ENCODE results near the gene BNIP5.

Gene BNIP5

DNA sequence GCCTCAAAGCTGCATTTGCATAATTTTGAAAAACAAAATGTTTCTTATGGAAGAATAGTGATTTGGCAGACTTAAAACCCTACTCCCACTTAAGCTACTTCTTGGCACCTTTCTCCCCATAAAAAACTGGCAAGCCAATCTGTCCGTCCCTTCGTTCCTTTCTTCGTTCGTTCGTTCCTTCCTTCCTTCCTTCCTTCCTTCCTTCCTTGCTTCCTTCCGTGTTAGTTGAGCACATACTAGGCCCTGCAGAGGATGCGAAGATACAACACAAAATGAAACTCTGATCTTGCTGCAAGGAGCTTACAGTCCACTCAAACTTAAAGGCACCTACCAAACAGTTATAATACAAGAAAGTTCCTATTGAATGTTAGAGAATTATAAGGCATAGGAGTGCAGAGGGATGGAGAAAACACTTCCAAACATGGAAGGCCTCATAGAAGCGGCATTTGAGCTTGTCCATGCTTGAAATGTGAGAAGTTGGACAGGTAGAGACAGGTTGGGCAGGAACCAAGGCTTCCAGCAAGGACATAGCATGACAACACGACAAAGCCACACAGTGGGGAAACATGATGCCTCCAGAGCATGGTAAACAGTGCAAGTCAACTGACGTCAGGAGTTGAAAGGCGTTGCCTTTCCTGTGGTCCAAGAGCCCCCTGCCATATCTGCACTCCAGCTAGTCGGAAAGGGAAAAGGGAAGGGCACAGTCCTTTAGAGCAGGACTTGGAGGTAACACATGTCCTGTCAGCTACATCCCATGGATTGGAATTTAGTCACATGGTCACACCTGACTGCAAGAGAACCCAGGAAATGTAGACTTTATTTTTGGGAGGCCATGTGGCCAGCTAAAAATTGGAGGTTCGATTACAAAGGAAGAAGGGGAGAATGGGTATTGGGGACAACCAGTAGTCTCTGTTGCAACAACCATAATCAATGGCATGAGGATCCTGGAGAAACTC lies 59.8 kb downstream of the BNIP5 start:
- H3K9me3 Mint-ChIP-seq = no peaks in the 10 kb centered on the region
- H3K4me1 Mint-ChIP-seq (ENCODE audit: low read depth) = no peaks in the 10 kb centered on the region
- no peak overlapping the region for H3K27ac Mint-ChIP-seq
- no peaks in the 10 kb centered on the region for H3K36me3 Mint-ChIP-seq (ENCODE audit: low read depth)
- no peak overlapping the region for H3K4me3 Mint-ChIP-seq
- no peak for DNase-seq (ENCODE audit: low spot score)
- peaks cover 48% of the 10 kb centered on the region for H3K27me3 Mint-ChIP-seq (ENCODE audit: low read depth)

DNA sequence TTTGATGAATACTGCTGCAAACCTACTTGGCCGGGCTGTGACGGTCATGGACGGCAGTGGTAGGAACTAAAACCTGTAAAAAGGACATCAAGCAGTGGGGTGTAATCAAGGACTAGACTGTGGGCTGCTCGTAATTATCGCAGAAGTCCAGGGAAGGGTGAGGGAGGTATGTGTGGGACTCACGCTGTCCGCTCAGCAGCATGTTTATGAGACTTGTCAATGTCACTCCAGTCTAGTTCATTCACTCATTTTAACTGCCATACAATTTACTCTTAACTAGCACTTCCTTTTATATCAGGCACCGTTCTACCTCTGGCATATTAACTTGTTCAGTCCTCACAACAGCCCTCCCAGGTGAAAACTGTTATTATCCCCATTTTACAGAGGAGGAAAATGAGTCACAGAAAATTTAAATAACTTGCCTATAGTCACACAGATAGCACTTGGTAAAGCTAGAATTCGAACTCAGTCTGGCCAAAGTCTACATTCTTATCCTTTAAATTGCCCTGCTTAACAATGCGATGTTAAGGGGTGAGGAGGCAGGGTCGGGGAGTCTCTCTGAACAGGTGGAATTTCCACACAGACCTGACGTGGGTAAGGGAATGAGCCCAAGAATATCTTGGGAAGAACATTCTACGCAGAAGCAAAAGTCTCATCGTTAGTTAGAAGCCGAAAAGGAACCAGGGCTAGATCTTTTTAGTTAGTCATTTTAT lies 62.7 kb downstream of the BNIP5 start:
- Mint-ChIP-seq H3K36me3 (ENCODE audit: low read depth) (no peaks in the 10 kb centered on the region), H3K9me3 (no peaks in the 10 kb centered on the region), H3K27ac (no peak overlapping the region), H3K27me3 (ENCODE audit: low read depth) (peaks cover 35% of the 10 kb centered on the region), H3K4me1 (ENCODE audit: low read depth) (no peaks in the 10 kb centered on the region), H3K4me3 (no peak overlapping the region)
- no peak for DNase-seq (ENCODE audit: low spot score)

DNA sequence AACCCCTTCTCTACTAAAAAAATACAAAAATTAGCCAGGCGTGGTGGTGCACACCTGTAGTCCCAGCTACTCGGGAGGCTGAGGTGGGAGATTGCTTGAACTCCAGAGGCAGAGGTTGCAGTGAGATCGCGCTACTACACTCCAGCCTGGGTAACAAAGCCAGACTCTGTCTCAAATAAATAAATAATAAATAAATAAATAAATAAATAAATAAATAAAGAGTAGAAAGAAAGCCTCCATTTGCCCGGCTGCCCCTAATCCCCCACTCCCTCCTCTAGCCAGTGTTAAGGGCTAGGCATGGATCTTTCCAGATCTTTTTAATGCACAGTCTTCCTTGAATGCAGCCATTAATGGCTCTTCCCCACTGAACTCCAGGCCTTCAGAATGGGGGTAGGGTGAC lies 63.6 kb downstream of the BNIP5 start:
- no peak overlapping the region for H3K4me3 Mint-ChIP-seq

DNA sequence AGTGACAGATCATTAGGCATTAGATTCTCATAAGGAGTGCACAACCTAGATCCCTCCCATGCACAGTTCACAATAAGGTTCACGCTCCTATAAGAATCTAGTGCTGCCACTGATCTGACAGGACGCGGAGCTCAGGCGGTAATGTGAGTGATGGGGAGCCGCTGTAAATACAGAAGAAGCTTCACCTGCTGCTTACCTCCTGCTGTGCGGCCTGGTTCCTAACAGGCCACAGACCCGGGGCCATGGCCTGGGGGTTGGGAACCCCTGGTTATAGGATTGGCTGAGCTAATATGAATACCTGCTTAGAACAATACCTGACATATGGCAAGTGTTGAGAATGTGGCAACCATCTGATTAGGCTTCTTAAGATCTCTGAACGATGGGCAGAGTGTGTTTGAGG lies 64.5 kb downstream of the BNIP5 start:
- Mint-ChIP-seq H3K27ac (no peak overlapping the region), H3K27me3 (ENCODE audit: low read depth) (peaks cover 27% of the 10 kb centered on the region), H3K9me3 (no peaks in the 10 kb centered on the region), H3K4me1 (ENCODE audit: low read depth) (no peaks in the 10 kb centered on the region), H3K36me3 (ENCODE audit: low read depth) (no peaks in the 10 kb centered on the region), H3K4me3 (no peak overlapping the region)
- no peak for DNase-seq (ENCODE audit: low spot score)

More for the DNA sequence above, 63.6 kb downstream of the BNIP5 start:
- no peaks in the 10 kb centered on the region for H3K4me1 Mint-ChIP-seq (ENCODE audit: low read depth)
- DNase-seq (ENCODE audit: low spot score) = no peak
- H3K9me3 Mint-ChIP-seq = no peaks in the 10 kb centered on the region
- H3K27me3 Mint-ChIP-seq (ENCODE audit: low read depth) = peaks cover 29% of the 10 kb centered on the region
- no peaks in the 10 kb centered on the region for H3K36me3 Mint-ChIP-seq (ENCODE audit: low read depth)
- no peak overlapping the region for H3K27ac Mint-ChIP-seq

DNA sequence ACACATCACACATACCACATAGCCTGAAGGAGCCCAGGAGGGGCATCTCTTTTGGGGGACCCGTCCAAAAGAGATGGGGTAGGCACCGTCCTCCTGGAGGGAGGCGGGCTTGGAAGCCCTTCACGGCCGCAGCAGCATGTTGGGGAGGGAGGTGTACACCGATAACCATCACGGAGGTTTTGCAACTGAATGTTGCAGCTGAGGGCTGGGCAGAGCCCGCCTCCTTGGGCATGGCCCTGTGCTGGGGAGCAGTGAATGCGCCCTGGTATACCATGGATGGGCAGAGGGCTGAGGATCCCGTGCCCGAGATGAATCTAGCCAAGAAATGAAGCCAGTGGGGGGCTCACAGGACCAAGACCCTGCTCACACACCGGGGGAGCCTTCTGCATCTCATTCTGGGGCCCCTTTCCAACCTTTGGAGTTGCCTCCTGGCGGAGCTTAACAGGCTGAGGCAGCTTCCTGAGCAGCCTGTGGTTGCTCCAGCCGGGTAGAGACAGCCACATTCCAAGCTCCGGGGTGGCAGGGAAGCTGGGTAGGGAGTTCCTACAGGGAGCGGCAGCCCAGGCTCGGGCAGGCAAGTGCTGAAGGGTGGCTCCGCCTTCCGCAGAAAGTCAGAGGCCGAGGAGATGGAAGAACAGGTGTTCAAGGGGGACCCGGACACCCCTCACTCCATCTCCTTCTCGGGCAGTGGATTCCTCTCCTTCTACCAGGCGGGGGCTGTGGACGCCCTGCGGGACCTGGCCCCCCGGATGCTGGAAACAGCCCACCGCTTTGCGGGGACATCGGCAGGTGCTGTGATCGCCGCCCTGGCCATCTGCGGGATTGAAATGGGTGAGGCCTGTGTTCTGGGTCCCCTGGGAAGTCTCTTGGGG lies 66.6 kb downstream of the BNIP5 start, which contains the start of gene PNPLA1:
Gene PNPLA1 (plus strand): TSS at position 227 of the 872 bp plus-strand sequence. CDS start 400 bp downstream, at position 627.
- no peak for DNase-seq (ENCODE audit: low spot score)
- Mint-ChIP-seq H3K27ac (no peak within 1 kb of the TSS), H3K4me1 (ENCODE audit: low read depth) (no peaks in the 10 kb centered on the region), H3K27me3 (ENCODE audit: low read depth) (peaks cover 19% of the 10 kb centered on the region), H3K9me3 (peaks cover 5% of the 10 kb centered on the region), H3K4me3 (no peak within 1 kb of the TSS), H3K36me3 (ENCODE audit: low read depth) (no peaks in the 10 kb centered on the region)

DNA sequence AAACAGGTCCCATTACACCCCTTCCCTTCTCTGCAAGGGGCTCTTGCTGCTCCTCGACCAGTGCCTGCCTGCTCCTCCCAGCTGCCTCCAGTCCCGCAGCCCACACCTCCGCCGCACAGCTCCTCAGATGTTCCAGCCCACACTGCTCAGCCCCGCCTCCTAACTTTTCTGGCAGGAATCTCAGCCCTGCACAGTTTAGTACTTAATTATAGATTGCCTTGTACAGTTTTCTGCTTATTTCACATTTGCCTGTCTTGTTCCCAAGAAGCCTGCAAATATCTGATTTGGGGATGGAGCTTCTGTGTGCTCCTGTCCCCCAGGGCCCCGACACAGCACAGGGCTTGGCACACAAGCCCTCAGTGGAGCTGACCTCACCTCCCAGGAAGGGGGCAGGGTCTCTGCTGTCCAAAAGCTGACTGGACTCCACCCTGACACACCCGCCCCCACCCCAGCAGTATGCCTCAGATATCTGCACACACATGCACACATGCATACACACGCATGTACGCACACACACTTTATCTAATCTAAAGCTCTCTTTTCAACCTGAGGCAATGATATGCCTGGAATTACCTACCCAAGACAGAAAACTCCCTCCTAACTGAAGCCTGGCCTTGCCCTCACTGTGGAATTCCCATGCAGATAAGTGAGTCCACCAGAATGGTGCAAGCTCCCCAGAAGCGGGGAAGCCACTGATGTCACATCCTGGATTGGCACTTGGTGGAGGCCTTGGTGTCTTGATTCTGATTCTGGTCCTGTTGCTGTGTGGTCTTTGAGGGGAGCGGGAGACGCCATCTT lies 68.0 kb downstream of the BNIP5 start:
- H3K36me3 Mint-ChIP-seq (ENCODE audit: low read depth) = no peaks in the 10 kb centered on the region
- H3K4me3 Mint-ChIP-seq = no peak overlapping the region
- peaks cover 5% of the 10 kb centered on the region for H3K9me3 Mint-ChIP-seq
- DNase-seq (ENCODE audit: low spot score) = no peak
- H3K4me1 Mint-ChIP-seq (ENCODE audit: low read depth) = no peaks in the 10 kb centered on the region
- no peak overlapping the region for H3K27ac Mint-ChIP-seq
- H3K27me3 Mint-ChIP-seq (ENCODE audit: low read depth) = peaks cover 17% of the 10 kb centered on the region

DNA sequence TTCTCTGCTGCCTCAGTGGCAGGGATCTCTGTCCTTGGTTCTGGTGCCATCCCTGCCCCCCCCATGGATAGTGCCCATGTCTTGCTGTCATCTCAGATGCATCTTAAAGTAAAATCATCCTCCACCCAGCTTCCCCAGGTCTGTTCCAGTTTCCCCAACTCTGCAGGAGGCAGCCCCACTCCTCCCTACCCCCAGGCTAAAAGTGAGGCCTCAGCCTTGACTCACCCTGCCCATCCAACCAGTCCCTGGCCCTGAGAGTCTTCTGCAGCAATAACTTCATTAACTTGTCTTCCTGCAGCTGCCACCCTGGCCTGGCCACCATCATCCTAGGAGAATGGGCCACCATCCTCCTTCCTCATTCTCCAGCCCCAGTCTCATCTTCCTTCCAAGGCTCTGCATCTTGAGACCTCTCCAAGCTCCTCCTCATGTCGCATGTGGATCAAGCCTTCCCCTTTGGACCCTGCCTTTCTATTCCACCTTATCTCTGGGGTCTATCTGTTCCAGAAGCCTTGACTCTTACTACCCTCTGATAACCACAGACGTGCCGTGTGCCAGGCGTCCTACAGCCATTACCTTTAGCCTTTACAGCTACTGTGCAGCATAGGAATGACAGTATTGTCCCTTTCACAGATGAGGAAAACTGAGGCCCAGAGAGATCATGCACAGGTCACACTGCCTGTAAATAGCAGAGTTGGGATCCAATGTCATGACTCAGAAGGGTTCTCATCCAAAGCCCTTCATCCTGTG lies 68.8 kb downstream of the BNIP5 start:
- peaks cover 15% of the 10 kb centered on the region for H3K27me3 Mint-ChIP-seq (ENCODE audit: low read depth)
- peaks cover 5% of the 10 kb centered on the region for H3K9me3 Mint-ChIP-seq
- H3K4me3 Mint-ChIP-seq = no peak overlapping the region
- no peak for DNase-seq (ENCODE audit: low spot score)
- H3K4me1 Mint-ChIP-seq (ENCODE audit: low read depth) = no peaks in the 10 kb centered on the region
- H3K27ac Mint-ChIP-seq = no peak overlapping the region
- H3K36me3 Mint-ChIP-seq (ENCODE audit: low read depth) = no peaks in the 10 kb centered on the region

DNA sequence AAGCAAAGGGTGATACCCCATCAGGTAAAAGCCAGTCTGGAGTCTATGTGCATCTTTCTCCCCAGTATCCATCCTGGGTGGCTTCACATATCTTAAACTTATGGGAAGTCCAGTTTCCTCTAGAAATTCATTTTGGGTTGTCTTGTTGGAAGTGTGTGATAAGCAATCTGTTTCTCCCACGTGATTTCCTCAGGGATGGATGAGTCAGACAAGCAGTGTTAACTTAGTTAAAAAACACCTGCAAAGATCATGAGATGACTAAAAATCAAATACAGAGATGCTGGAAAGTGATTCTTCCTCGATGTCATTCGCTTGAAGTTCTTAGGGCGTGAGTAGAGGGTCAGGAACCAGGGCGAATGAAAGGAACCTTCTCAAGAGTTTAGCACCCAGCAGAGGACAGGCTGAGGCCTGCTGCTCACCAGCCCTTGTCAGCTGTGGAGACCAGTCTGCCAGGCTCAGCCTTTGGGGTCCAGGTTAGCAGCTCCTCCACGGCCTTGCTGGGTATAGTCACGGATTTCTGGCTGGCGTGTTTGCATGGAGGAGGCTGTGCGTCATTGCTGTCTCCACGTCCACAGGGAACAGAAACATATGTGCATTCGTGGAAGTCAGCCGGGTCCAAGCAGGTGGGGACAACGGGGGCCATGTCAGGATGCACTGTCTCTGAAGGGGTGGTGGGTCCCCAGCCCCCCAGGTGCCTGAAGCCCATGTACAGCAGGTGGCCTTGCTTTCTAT lies 69.6 kb downstream of the BNIP5 start:
- DNase-seq (ENCODE audit: low spot score) = no peak
- Mint-ChIP-seq H3K9me3 (peaks cover 5% of the 10 kb centered on the region), H3K36me3 (ENCODE audit: low read depth) (no peaks in the 10 kb centered on the region), H3K27me3 (ENCODE audit: low read depth) (peaks cover 15% of the 10 kb centered on the region), H3K27ac (no peak overlapping the region), H3K4me3 (no peak overlapping the region), H3K4me1 (ENCODE audit: low read depth) (no peaks in the 10 kb centered on the region)

Measured in T-helper 2 cell treated with Interferon-gamma antibody and Interleukin-4, amounts not matched to agents 5 μg/mL and 100 μg/mL, for 36 hours (primary cell).